BJ (cell line): ENCODE data around the gene RTP2. TPM values are rescaled to one million over a fixed set of nuclear protein-coding genes. Genes with fewer than 3 reads are reported as not detected.

ENCODE experiments used
- CTCF ChIA-PET: fragments of 350-600 bp; formaldehyde crosslinking; extraction: SDS; loops from one replicate; lab custom pipeline; 2021; ENCODE audit warnings: antibody characterized with exemption, inconsistent platforms; lab: Yijun Ruan, JAX
- POLR2A ChIA-PET: fragments of 300-600 bp; sonication (Branson Sonifier 250); formaldehyde crosslinking; extraction: SDS; loops from one replicate; lab custom pipeline; 2021; ENCODE audit warnings: antibody characterized with exemption; lab: Charles Lee
- DNase-seq: peaks from one replicate; pipeline ENCODE4 v3.0.0-alpha.2; 2011; ENCODE audit warnings: low read depth
- H3K27me3 ChIP-seq: 2 replicates; pipeline ENCODE4 v1.6.0; 2011; ENCODE audit warnings: low read length; ENCODE audit not compliant: control insufficient read depth, insufficient read depth
- H3K36me3 ChIP-seq: 2 replicates; pipeline ENCODE4 v1.5.1; 2011; ENCODE audit warnings: low read length; ENCODE audit not compliant: control insufficient read depth, insufficient read depth
- H3K4me3 ChIP-seq: 2 replicates; pipeline ENCODE4 v1.5.1; 2011; ENCODE audit warnings: low read depth, mild to moderate bottlenecking, control low read depth, low read length
- CTCF ChIP-seq: IDR thresholded peaks from 2 replicates; pipeline ENCODE4 v1.5.1; 2011; ENCODE audit warnings: low read depth, mild to moderate bottlenecking, control low read depth, inconsistent platforms, low read length, moderate library complexity; ENCODE audit not compliant: insufficient read depth
- polyA plus RNA-seq: library from polyadenylated mRNA; depleted of rRNA; stranded (reverse); fragments of >200 nt; gene quantifications from 2 replicates; pipeline ENCODE4 v1.2.3, GENCODE V29; 2011

Gene RTP2
- polyA plus RNA-seq, 1 experiment = not detected

GRCh38 chr3:187728248-187728647 is 25.9 kb upstream of the RTP2 start:
- no peak for TF ChIP-seq CTCF
- DNase-seq = no peak
- Histone ChIP-seq H3K4me3 (no peak overlapping the region), H3K27me3 (no peaks in the 10 kb centered on the region), H3K36me3 (peaks cover 50% of the 10 kb centered on the region)
- CTCF ChIA-PET = interaction anchor here (0.6 to 3.2 kb wide), 3 partner anchors 11 to 1227 kb away, joined by 3 to 21 read pairs (median 3); no protein-coding TSS in a partner anchor
- POLR2A ChIA-PET = no interaction called here

- TF ChIP-seq CTCF = no peak
- ChIA-PET CTCF (interaction anchor here (1.0 to 3.2 kb wide), 3 partner anchors 13 to 1228 kb away, joined by 4 to 21 read pairs (median 6); no protein-coding TSS in a partner anchor), POLR2A (no interaction called here)
- Histone ChIP-seq H3K36me3 (peaks cover 51% of the 10 kb centered on the region), H3K27me3 (no peaks in the 10 kb centered on the region), H3K4me3 (no peak overlapping the region)
- no peak for DNase-seq
These were observed 24.2 kb upstream of the RTP2 start for GRCh38 chr3:187726564-187726963.

- no peak overlapping the region for H3K4me3 ChIP-seq
- no peak for DNase-seq
- TF ChIP-seq CTCF = no peak
- no peaks in the 10 kb centered on the region for H3K27me3 ChIP-seq
- ChIA-PET POLR2A (no interaction called here), CTCF (interaction anchor here (1.0 to 3.2 kb wide), 3 partner anchors 12 to 1228 kb away, joined by 4 to 21 read pairs (median 6); no protein-coding TSS in a partner anchor)
- peaks cover 49% of the 10 kb centered on the region for H3K36me3 ChIP-seq
These were observed 23.5 kb upstream of the RTP2 start for GRCh38 chr3:187725653-187726370.

DNA sequence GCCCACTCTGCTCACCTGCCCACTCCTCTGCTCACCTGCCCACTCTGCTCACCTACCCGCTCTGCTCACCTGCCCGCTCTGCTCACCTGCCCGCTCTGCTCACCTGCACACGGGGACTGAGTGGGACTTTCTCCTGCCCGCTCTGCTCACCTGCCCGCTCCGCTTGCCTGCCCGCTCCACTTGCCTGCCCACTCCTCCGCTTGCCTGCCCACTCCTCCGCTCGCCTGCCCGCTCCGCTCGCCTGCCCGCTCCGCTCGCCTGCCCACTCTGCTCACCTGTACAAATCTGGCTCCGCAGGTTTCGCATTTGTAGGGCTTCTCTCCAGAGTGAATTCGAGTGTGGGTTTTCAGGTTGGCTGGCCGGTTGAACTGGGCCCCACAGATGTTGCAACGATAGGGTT is 22.9 kb upstream of the RTP2 start:
- Histone ChIP-seq H3K27me3 (no peaks in the 10 kb centered on the region), H3K4me3 (no peak overlapping the region), H3K36me3 (peaks cover 43% of the 10 kb centered on the region)
- POLR2A ChIA-PET = no interaction called here
- CTCF ChIA-PET = no interaction called here
- no peak for DNase-seq
- no peak for TF ChIP-seq CTCF

GRCh38 chr3:187722206-187722612 is 19.9 kb upstream of the RTP2 start:
- Histone ChIP-seq H3K27me3 (no peaks in the 10 kb centered on the region), H3K4me3 (no peak overlapping the region), H3K36me3 (peaks cover 23% of the 10 kb centered on the region)
- DNase-seq = no peak
- ChIA-PET POLR2A (no interaction called here), CTCF (interaction anchor here (0.7 to 0.9 kb wide), 2 partner anchors 609 to 1234 kb away, joined by 3 read pairs; no protein-coding TSS in a partner anchor)
- TF ChIP-seq CTCF = no peak
